Endothelial cell (in vitro differentiated cells): ENCODE results near the gene SGSH. TPM values are rescaled to one million over a fixed set of nuclear protein-coding genes. Genes with fewer than 3 reads are reported as not detected.

Source experiments
- DNase-seq: peaks from one replicate; pipeline ENCODE4 v3.0.0; 2021; ENCODE audit warnings: low spot score
- H3K27ac Mint-ChIP-seq: one replicate; pipeline ENCODE4 v1.8.0; 2021; ENCODE audit warnings: mixed read lengths, inconsistent platforms; ENCODE audit not compliant: unreplicated experiment
- H3K27me3 Mint-ChIP-seq: one replicate; pipeline ENCODE4 v1.8.0; 2021; ENCODE audit warnings: mild to moderate bottlenecking, moderate library complexity, mixed read lengths, inconsistent platforms; ENCODE audit not compliant: unreplicated experiment
- H3K36me3 Mint-ChIP-seq: one replicate; pipeline ENCODE4 v1.8.0; 2021; ENCODE audit warnings: mild to moderate bottlenecking, low read depth, mixed read lengths, inconsistent platforms; ENCODE audit not compliant: unreplicated experiment
- H3K4me1 Mint-ChIP-seq: one replicate; pipeline ENCODE4 v1.8.0; 2021; ENCODE audit warnings: mild to moderate bottlenecking, mixed read lengths, inconsistent platforms; ENCODE audit not compliant: unreplicated experiment
- H3K4me3 Mint-ChIP-seq: one replicate; pipeline ENCODE4 v1.8.0; 2021; ENCODE audit warnings: mild to moderate bottlenecking, mixed read lengths, inconsistent platforms; ENCODE audit not compliant: unreplicated experiment
- H3K9me3 Mint-ChIP-seq: one replicate; pipeline ENCODE4 v1.8.0; 2021; ENCODE audit warnings: mixed read lengths, inconsistent platforms; ENCODE audit not compliant: unreplicated experiment
- total RNA-seq: library from RNA; stranded (reverse); fragmentation: NEBNext Ultra II Directional; extraction: Animal tissue kit (Norgen Biotek cat#: 25700); gene quantifications from one replicate; pipeline ENCODE4 v1.2.1, GENCODE V29; 2021; ENCODE audit not compliant: unreplicated experiment
- TF ChIP-seq, protein P1 (sequence below): fragments of 200-600 bp; sonication (generic); IDR thresholded peaks from one replicate; pipeline ENCODE4 v1.5.0; 2021; ENCODE audit warnings: antibody characterized with exemption; ENCODE audit not compliant: unreplicated experiment

The SGSH gene
- total RNA-seq, 1 donor from 2014 or later: 76.0 TPM

DNA sequence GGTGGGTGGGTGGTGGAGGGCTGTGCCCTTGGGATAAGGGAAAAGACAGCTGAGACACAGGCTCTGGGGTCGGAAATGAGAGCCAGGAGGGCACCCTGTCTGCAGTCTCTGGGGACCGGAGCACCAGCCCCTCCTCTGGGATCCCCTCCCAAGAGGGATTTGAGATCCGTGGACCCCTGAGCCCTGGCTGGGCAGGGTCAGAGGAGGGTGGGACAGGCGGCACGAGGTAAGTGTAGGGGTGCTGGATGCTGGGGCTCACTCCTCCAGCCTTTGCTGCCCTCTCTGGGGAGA is 425 bp downstream of the SGSH start:
- H3K4me3 Mint-ChIP-seq: peak overlapping the region; percentile 95
- TF ChIP-seq, protein P1, sequence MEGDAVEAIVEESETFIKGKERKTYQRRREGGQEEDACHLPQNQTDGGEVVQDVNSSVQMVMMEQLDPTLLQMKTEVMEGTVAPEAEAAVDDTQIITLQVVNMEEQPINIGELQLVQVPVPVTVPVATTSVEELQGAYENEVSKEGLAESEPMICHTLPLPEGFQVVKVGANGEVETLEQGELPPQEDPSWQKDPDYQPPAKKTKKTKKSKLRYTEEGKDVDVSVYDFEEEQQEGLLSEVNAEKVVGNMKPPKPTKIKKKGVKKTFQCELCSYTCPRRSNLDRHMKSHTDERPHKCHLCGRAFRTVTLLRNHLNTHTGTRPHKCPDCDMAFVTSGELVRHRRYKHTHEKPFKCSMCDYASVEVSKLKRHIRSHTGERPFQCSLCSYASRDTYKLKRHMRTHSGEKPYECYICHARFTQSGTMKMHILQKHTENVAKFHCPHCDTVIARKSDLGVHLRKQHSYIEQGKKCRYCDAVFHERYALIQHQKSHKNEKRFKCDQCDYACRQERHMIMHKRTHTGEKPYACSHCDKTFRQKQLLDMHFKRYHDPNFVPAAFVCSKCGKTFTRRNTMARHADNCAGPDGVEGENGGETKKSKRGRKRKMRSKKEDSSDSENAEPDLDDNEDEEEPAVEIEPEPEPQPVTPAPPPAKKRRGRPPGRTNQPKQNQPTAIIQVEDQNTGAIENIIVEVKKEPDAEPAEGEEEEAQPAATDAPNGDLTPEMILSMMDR: no peak
- H3K9me3 Mint-ChIP-seq: no peaks in the 10 kb centered on the region
- no peak for DNase-seq
- peak overlapping the region; percentile 77 for H3K27ac Mint-ChIP-seq
- H3K4me1 Mint-ChIP-seq: peaks cover 20% of the 10 kb centered on the region
- peaks cover 8% of the 10 kb centered on the region for H3K27me3 Mint-ChIP-seq
- peaks cover 35% of the 10 kb centered on the region for H3K36me3 Mint-ChIP-seq

DNA sequence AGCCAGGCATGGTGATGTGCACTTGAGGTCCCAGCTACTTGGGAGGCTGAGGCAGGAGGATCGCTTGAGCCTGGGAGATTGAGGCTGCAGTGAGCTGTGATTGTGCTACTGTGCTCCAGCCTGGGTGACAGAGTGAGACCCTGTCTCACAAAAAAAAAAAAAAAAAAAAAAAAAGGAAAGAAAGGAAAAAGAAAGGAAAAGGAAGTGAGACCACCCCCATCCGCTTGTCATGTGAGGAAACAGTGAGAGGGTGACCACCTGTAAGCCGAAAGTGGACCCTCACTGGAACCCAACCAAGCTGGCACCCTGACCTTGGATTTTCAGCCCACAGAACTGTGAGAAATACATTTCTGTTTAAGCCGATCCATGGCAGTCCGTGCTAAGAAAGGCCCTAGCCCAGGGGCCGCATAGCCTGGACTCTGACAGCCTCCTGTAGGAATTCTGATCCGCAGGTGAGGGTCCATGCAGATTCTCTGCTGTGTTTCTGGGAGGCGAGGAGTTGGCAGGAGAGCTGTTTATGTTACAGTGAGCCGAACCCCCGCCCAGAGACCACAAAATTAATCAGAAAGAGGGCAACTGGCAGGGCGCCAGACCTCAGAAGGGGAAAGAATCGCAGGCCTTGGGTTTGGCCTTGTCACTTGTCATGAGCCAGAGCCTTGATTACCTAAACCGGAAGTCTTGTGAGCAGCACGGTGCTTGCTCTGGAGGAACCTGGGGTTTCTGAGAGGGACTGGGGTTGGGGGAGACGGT is 945 bp downstream of the SGSH start:
- Mint-ChIP-seq H3K27ac (peak overlapping the region; percentile 90), H3K4me3 (peak overlapping the region; percentile 95), H3K9me3 (no peaks in the 10 kb centered on the region), H3K27me3 (peaks cover 8% of the 10 kb centered on the region), H3K36me3 (peaks cover 30% of the 10 kb centered on the region), H3K4me1 (peaks cover 16% of the 10 kb centered on the region)
- TF ChIP-seq, protein P1: no peak
- DNase-seq: peak; percentile 19

DNA sequence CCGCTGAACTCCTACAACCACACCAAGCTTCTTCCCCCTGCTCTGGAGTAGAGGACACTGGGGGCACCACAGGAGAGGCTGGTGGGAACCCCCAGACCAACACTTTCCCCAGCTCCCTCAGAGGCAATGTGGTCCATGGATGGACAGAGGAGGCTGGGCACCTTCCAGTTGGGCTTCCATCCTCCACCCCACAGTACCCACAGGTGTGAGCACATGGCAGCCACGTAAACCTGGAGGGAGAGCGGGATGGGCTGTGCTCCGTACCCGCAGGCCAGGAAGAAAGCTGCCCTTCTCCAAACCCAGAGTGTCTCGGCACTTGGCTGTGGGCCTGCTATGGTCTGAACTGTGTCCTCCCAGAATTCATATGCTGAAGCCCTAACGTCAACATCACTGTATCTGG is 1.7 kb downstream of the SGSH start:
- H3K27ac Mint-ChIP-seq: no peak overlapping the region
- H3K4me1 Mint-ChIP-seq: peaks cover 15% of the 10 kb centered on the region
- TF ChIP-seq, protein P1: no peak
- no peak for DNase-seq
- H3K9me3 Mint-ChIP-seq: no peaks in the 10 kb centered on the region
- peaks cover 8% of the 10 kb centered on the region for H3K27me3 Mint-ChIP-seq
- peak overlapping the region; percentile 95 for H3K4me3 Mint-ChIP-seq
- H3K36me3 Mint-ChIP-seq: peaks cover 22% of the 10 kb centered on the region

DNA sequence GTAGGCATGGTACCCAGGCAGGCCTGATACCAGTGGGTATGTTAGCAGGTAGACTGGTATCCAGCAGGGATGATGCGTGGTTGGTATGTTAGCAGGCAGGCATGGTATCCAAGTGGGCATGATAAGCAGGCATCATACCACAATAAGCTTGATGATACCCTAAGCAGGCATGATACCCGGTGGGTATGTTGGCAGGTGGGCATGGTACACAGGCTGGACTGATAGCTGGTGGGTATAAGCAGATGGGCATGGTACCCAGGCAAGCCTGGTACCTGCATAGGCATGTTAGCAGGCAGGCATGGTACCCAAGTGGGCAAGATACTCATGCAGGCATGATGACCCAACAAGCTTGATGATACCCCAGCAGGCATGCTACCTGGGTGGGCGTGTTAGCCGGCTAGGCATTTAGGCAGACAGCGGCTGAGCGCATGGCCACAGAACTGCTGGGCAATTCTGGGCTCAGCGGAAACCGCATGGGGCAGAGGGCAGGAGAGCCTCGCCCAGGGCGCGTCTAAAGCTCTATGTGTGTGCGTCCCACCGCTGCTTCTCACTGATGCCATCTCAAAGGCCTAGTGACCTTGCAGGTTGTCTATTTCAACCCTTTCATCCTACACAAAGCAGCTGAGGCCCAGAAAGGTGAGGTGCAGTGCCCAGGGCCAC is 2.3 kb downstream of the SGSH start:
- peak overlapping the region; percentile 80 for H3K4me3 Mint-ChIP-seq
- H3K9me3 Mint-ChIP-seq: no peaks in the 10 kb centered on the region
- H3K4me1 Mint-ChIP-seq: peaks cover 15% of the 10 kb centered on the region
- peak overlapping the region; percentile 37 for H3K27ac Mint-ChIP-seq
- no peak for DNase-seq
- TF ChIP-seq, protein P1: no peak
- H3K36me3 Mint-ChIP-seq: peaks cover 17% of the 10 kb centered on the region
- peaks cover 5% of the 10 kb centered on the region for H3K27me3 Mint-ChIP-seq
